ENCODE results near the gene TCFL5.

The TCFL5 gene

GRCh38 chr20:62895539-62895938 is 33.9 kb upstream of the TCFL5 start:
- no peak for DNase-seq (ENCODE audit: low read depth)

- DNase-seq (ENCODE audit: low read depth): no peak
Observed at GRCh38 chr20:62894261-62894660, 32.6 kb upstream of the TCFL5 start.

GRCh38 chr20:62893700-62894099 is 32.1 kb upstream of the TCFL5 start:
- no peak for DNase-seq (ENCODE audit: low read depth)

- DNase-seq (ENCODE audit: low read depth): no peak
Observed at GRCh38 chr20:62892348-62893304, 31.0 kb upstream of the TCFL5 start.

- DNase-seq (ENCODE audit: low read depth): no peak
Observed at GRCh38 chr20:62891111-62891510, 29.5 kb upstream of the TCFL5 start.

- no peak for DNase-seq (ENCODE audit: low read depth)
Observed at GRCh38 chr20:62890444-62890843, 28.8 kb upstream of the TCFL5 start.

- no peak for DNase-seq (ENCODE audit: low read depth)
Observed at GRCh38 chr20:62889871-62890270, 28.2 kb upstream of the TCFL5 start.

- no peak for DNase-seq (ENCODE audit: low read depth)
Observed at GRCh38 chr20:62889411-62889810, 27.8 kb upstream of the TCFL5 start.

- DNase-seq (ENCODE audit: low read depth): no peak
Observed at GRCh38 chr20:62888910-62889309, 27.3 kb upstream of the TCFL5 start.

- no peak for DNase-seq (ENCODE audit: low read depth)
Observed at GRCh38 chr20:62888406-62888805, 26.8 kb upstream of the TCFL5 start.

- no peak for DNase-seq (ENCODE audit: low read depth)
Observed at GRCh38 chr20:62887860-62888239, 26.2 kb upstream of the TCFL5 start.

- peak; percentile 87 for DNase-seq (ENCODE audit: low read depth)
Observed at GRCh38 chr20:62887152-62887859, 25.7 kb upstream of the TCFL5 start.

GRCh38 chr20:62886709-62887058 is 25.1 kb upstream of the TCFL5 start:
- no peak for DNase-seq (ENCODE audit: low read depth)

GRCh38 chr20:62885896-62886708 is 24.5 kb upstream of the TCFL5 start:
- DNase-seq (ENCODE audit: low read depth): no peak

- DNase-seq (ENCODE audit: low read depth): no peak
Observed at GRCh38 chr20:62885046-62885895, 23.6 kb upstream of the TCFL5 start.

GRCh38 chr20:62884556-62884955 is 22.9 kb upstream of the TCFL5 start:
- no peak for DNase-seq (ENCODE audit: low read depth)

GRCh38 chr20:62882426-62882825 is 20.8 kb upstream of the TCFL5 start:
- no peak for DNase-seq (ENCODE audit: low read depth)

GRCh38 chr20:62881662-62882395 is 20.2 kb upstream of the TCFL5 start:
- DNase-seq (ENCODE audit: low read depth): no peak

- no peak for DNase-seq (ENCODE audit: low read depth)
Observed at GRCh38 chr20:62880935-62881661, 19.5 kb upstream of the TCFL5 start.

Data from GM04504 (cell line).